Trophoblast cell (in vitro differentiated cells and primary cell): ENCODE measurements around the gene ATP13A3.

Source experiments
- DNase-seq, 2 donors: peaks; one replicate each; pipeline ENCODE4 v3.0.0-alpha.2; 2016
- H2AFZ ChIP-seq: 2 replicates; pipeline ENCODE4 v1.6.1; 2013; ENCODE audit warnings: low read length, moderate library complexity, mild to moderate bottlenecking; ENCODE audit not compliant: insufficient read depth, poor library complexity
- H2AK5ac ChIP-seq: 2 replicates; pipeline ENCODE4 v1.6.1; 2013; ENCODE audit warnings: mild to moderate bottlenecking, low read length
- H2BK120ac ChIP-seq: 2 replicates; pipeline ENCODE4 v1.6.1; 2013; ENCODE audit warnings: low read length, mild to moderate bottlenecking, moderate library complexity; ENCODE audit not compliant: insufficient read depth, poor library complexity
- H2BK12ac ChIP-seq: 2 replicates; pipeline ENCODE4 v1.6.1; 2013; ENCODE audit warnings: mild to moderate bottlenecking, low read length, moderate library complexity
- H2BK5ac ChIP-seq: 2 replicates; pipeline ENCODE4 v1.6.1; 2013; ENCODE audit warnings: low read length, low read depth, moderate library complexity, mild to moderate bottlenecking; ENCODE audit not compliant: poor library complexity
- H3K14ac ChIP-seq: 2 replicates; pipeline ENCODE4 v1.6.1; 2013; ENCODE audit warnings: mild to moderate bottlenecking, low read length
- H3K18ac ChIP-seq: 2 replicates; pipeline ENCODE4 v1.6.1; 2013; ENCODE audit warnings: mild to moderate bottlenecking, low read length
- H3K23ac ChIP-seq: 2 replicates; pipeline ENCODE4 v1.6.1; 2013; ENCODE audit warnings: low read length
- H3K27ac ChIP-seq: 2 replicates; pipeline ENCODE4 v1.5.1; 2013; ENCODE audit warnings: low read depth, mild to moderate bottlenecking, inconsistent platforms, low read length, moderate library complexity
- H3K27me3 ChIP-seq: 2 replicates; pipeline ENCODE4 v1.6.1; 2013; ENCODE audit warnings: inconsistent platforms, mild to moderate bottlenecking, low read length, moderate library complexity; ENCODE audit not compliant: insufficient read depth
- H3K36me3 ChIP-seq, 2 experiments: 1 replicate in 1 of 2; 2 replicates in 1 of 2; pipeline ENCODE4 v1.6.1; 2013; ENCODE audit warnings: low read length in 2 of 2, mild to moderate bottlenecking in 2 of 2, moderate library complexity in 1 of 2; ENCODE audit not compliant: insufficient read depth in 2 of 2, control insufficient read depth in 1 of 2
- H3K4ac ChIP-seq: 2 replicates; pipeline ENCODE4 v1.6.1; 2013; ENCODE audit warnings: low read depth, mild to moderate bottlenecking, low read length, moderate library complexity
- H3K4me1 ChIP-seq, 2 experiments: 1 replicate in 1 of 2; 2 replicates in 1 of 2; pipeline ENCODE4 v1.6.1; 2013; ENCODE audit warnings: low read length in 2 of 2, mild to moderate bottlenecking in 2 of 2, moderate library complexity in 1 of 2; ENCODE audit not compliant: insufficient read depth in 2 of 2, control insufficient read depth in 1 of 2
- H3K4me2 ChIP-seq: 2 replicates; pipeline ENCODE4 v1.6.1; 2013; ENCODE audit warnings: inconsistent platforms, mild to moderate bottlenecking, low read length, moderate library complexity
- H3K4me3 ChIP-seq: 2 replicates; pipeline ENCODE4 v1.5.1; 2013; ENCODE audit warnings: mild to moderate bottlenecking, low read depth, low read length, inconsistent platforms
- H3K79me1 ChIP-seq: one replicate; pipeline ENCODE4 v1.6.1; 2013; ENCODE audit warnings: low read length
- H3K79me2 ChIP-seq: 2 replicates; pipeline ENCODE4 v1.6.1; 2013; ENCODE audit warnings: low read length, mild to moderate bottlenecking; ENCODE audit not compliant: control insufficient read depth, insufficient read depth, poor library complexity
- H3K9ac ChIP-seq: 2 replicates; pipeline ENCODE4 v1.6.1; 2013; ENCODE audit warnings: mild to moderate bottlenecking, low read length
- H3K9me3 ChIP-seq: 2 replicates; pipeline ENCODE4 v1.6.1; 2013; ENCODE audit warnings: low read depth, mild to moderate bottlenecking, control low read depth, inconsistent platforms, low read length; ENCODE audit not compliant: insufficient read depth
- H4K12ac ChIP-seq: 2 replicates; pipeline ENCODE4 v1.6.1; 2013; ENCODE audit warnings: low read depth, mild to moderate bottlenecking, low read length, moderate library complexity
- H4K8ac ChIP-seq: 2 replicates; pipeline ENCODE4 v1.6.1; 2013; ENCODE audit warnings: low read depth, mild to moderate bottlenecking, low read length, moderate library complexity
- H4K91ac ChIP-seq: one replicate; pipeline ENCODE4 v1.6.1; 2013; ENCODE audit warnings: low read depth, mild to moderate bottlenecking, low read length, moderate library complexity
- WGBS: extraction: QIAGEN DNeasy Blood & Tissue Kit; methylation state at CpG from one replicate; pipeline ENCODE4 v1.1.7; 2013; ENCODE audit warnings: missing lambda C conversion rate; ENCODE audit not compliant: insufficient read length, insufficient coverage; ENCODE audit errors: extremely low coverage; 5-methylcytosine and 5-hydroxymethylcytosine counted together

The ATP13A3 gene

DNA sequence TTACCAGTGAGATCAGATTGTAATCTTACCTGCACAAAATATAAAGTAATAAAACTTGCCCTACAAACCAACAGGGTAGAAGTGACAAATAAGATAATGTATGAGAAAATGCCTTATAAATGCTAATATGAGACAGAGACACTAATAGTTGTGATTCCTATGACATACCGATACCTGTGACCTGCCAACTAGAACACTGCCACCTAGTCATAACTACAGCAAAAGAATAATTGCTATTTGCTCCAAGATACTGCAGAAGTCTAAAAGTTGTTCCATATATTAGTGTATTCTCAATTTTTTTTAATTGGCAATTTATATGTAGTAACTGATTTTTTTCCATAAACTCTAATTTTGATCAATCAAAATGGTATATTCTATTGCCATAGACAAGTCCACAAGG lies 62.4 kb downstream of the ATP13A3 start:
- Histone ChIP-seq H4K12ac (no peak overlapping the region), H3K9ac (no peak overlapping the region), H3K36me3 (peaks cover 6 to 10% of the 10 kb centered on the region in 2 experiments), H3K4me3 (no peak overlapping the region), H3K4ac (no peak overlapping the region), H2AK5ac (no peak overlapping the region), H2BK12ac (no peak overlapping the region), H3K23ac (no peak overlapping the region), H2BK120ac (no peak overlapping the region), H4K8ac (no peak overlapping the region), H3K27ac (no peak overlapping the region), H3K4me2 (no peak overlapping the region), H3K27me3 (no peaks in the 10 kb centered on the region), H3K18ac (no peak overlapping the region), H3K4me1 (no peaks in the 10 kb centered on the region), H4K91ac (no peak overlapping the region), H3K9me3 (no peaks in the 10 kb centered on the region), H3K79me2 (no peaks in the 10 kb centered on the region), H2AFZ (no peak overlapping the region), H3K14ac (no peak overlapping the region), H2BK5ac (no peak overlapping the region), H3K79me1 (no peaks in the 10 kb centered on the region)
- WGBS: no CpG with 5 or more reads among the region's 1 CpG
- no peak for DNase-seq

- Histone ChIP-seq H2AFZ (no peak overlapping the region), H4K91ac (no peak overlapping the region), H3K23ac (no peak overlapping the region), H3K9me3 (no peaks in the 10 kb centered on the region), H2AK5ac (no peak overlapping the region), H2BK120ac (no peak overlapping the region), H2BK12ac (no peak overlapping the region), H3K18ac (no peak overlapping the region), H2BK5ac (no peak overlapping the region), H4K8ac (no peak overlapping the region), H3K27me3 (no peaks in the 10 kb centered on the region), H3K9ac (no peak overlapping the region), H3K4me3 (no peak overlapping the region), H3K27ac (no peak overlapping the region), H3K4ac (no peak overlapping the region), H4K12ac (no peak overlapping the region), H3K14ac (no peak overlapping the region), H3K79me1 (no peaks in the 10 kb centered on the region), H3K4me1 (no peaks in the 10 kb centered on the region), H3K79me2 (no peaks in the 10 kb centered on the region), H3K4me2 (no peak overlapping the region), H3K36me3 (peaks cover 6 to 10% of the 10 kb centered on the region in 2 experiments)
- WGBS: no CpG with 5 or more reads among the region's 3 CpGs
- no peak for DNase-seq
Observed at GRCh38 chr3:194423317-194423716, 63.5 kb downstream of the ATP13A3 start.

- no peak overlapping the region for H4K8ac ChIP-seq
- H3K14ac ChIP-seq: no peak overlapping the region
- H3K18ac ChIP-seq: no peak overlapping the region
- no peaks in the 10 kb centered on the region for H3K27me3 ChIP-seq
- H3K9ac ChIP-seq: no peak overlapping the region
- H2BK12ac ChIP-seq: no peak overlapping the region
- H4K91ac ChIP-seq: no peak overlapping the region
- H2BK5ac ChIP-seq: no peak overlapping the region
- no peak overlapping the region for H3K23ac ChIP-seq
- no peak for DNase-seq
- no peaks in the 10 kb centered on the region for H3K79me2 ChIP-seq
- H3K27ac ChIP-seq: no peak overlapping the region
- H2AFZ ChIP-seq: no peak overlapping the region
- no peaks in the 10 kb centered on the region for H3K79me1 ChIP-seq
- no peak overlapping the region for H3K4me2 ChIP-seq
- no peak overlapping the region for H4K12ac ChIP-seq
- H3K36me3 ChIP-seq: peaks cover 7 to 8% of the 10 kb centered on the region in 2 experiments
- no peak overlapping the region for H3K4me3 ChIP-seq
- H2BK120ac ChIP-seq: no peak overlapping the region
- no peaks in the 10 kb centered on the region for H3K4me1 ChIP-seq
- H2AK5ac ChIP-seq: no peak overlapping the region
- H3K4ac ChIP-seq: no peak overlapping the region
- no peaks in the 10 kb centered on the region for H3K9me3 ChIP-seq
Observed at GRCh38 chr3:194422188-194422587, 64.6 kb downstream of the ATP13A3 start.

DNA sequence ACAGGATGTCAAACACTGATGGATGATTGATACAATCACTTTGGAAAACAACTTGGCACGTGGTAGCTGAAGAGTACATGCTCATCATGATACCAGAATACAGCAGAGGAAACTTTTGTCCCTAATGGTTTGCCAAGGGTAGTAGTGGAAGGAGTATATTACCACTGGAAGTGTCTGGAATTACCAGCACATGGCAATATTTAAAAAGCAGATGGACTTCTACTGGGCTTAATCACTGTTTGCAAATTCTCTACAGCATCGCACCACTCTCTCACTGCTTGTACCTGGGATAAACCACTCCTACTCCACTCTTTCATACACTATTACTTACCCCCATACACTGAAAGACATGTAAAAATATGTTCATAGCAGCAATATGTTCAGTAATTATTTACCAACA lies 68.1 kb downstream of the ATP13A3 start:
- no peak overlapping the region for H3K18ac ChIP-seq
- H2AFZ ChIP-seq: no peak overlapping the region
- peaks cover 2 to 3% of the 10 kb centered on the region in 2 experiments for H3K36me3 ChIP-seq
- no peak overlapping the region for H3K14ac ChIP-seq
- no CpG with 5 or more reads among the region's 2 CpGs for WGBS
- H3K27me3 ChIP-seq: no peaks in the 10 kb centered on the region
- H3K4ac ChIP-seq: no peak overlapping the region
- H2BK120ac ChIP-seq: no peak overlapping the region
- H4K91ac ChIP-seq: no peak overlapping the region
- no peak overlapping the region for H2BK12ac ChIP-seq
- no peaks in the 10 kb centered on the region for H3K9me3 ChIP-seq
- no peaks in the 10 kb centered on the region for H3K79me1 ChIP-seq
- H2BK5ac ChIP-seq: no peak overlapping the region
- no peak overlapping the region for H3K23ac ChIP-seq
- H3K9ac ChIP-seq: no peak overlapping the region
- DNase-seq: no peak
- no peak overlapping the region for H3K4me3 ChIP-seq
- no peak overlapping the region for H4K12ac ChIP-seq
- no peak overlapping the region for H2AK5ac ChIP-seq
- H3K27ac ChIP-seq: no peak overlapping the region
- no peak overlapping the region for H4K8ac ChIP-seq
- no peak overlapping the region for H3K4me2 ChIP-seq
- no peaks in the 10 kb centered on the region for H3K4me1 ChIP-seq
- no peaks in the 10 kb centered on the region for H3K79me2 ChIP-seq
